GM12873 (cell line): ENCODE results near the gene PRR15.

Experiments used
- CTCF ChIP-seq: IDR thresholded peaks from 2 replicates; pipeline ENCODE4 v1.5.1; 2012; ENCODE audit warnings: low read depth, mild to moderate bottlenecking, moderate library complexity, low read length, control low read depth; ENCODE audit not compliant: insufficient read depth; ENCODE audit errors: missing control alignments

Gene PRR15

GRCh38 chr7:29604052-29604451 lies 40.4 kb downstream of the PRR15 start:
- TF ChIP-seq CTCF: no peak

GRCh38 chr7:29604702-29605101 lies 41.1 kb downstream of the PRR15 start:
- no peak for TF ChIP-seq CTCF

GRCh38 chr7:29605671-29606070 lies 42.0 kb downstream of the PRR15 start:
- TF ChIP-seq CTCF: no peak

GRCh38 chr7:29606287-29606721 lies 42.7 kb downstream of the PRR15 start:
- TF ChIP-seq CTCF: no peak

- no peak for TF ChIP-seq CTCF
These were observed 43.2 kb downstream of the PRR15 start for GRCh38 chr7:29606830-29607229.

GRCh38 chr7:29607259-29607658 lies 43.6 kb downstream of the PRR15 start:
- no peak for TF ChIP-seq CTCF

GRCh38 chr7:29607889-29608288 lies 44.3 kb downstream of the PRR15 start:
- no peak for TF ChIP-seq CTCF
